Measurements from ENCODE around the gene MERTK.

DNA sequence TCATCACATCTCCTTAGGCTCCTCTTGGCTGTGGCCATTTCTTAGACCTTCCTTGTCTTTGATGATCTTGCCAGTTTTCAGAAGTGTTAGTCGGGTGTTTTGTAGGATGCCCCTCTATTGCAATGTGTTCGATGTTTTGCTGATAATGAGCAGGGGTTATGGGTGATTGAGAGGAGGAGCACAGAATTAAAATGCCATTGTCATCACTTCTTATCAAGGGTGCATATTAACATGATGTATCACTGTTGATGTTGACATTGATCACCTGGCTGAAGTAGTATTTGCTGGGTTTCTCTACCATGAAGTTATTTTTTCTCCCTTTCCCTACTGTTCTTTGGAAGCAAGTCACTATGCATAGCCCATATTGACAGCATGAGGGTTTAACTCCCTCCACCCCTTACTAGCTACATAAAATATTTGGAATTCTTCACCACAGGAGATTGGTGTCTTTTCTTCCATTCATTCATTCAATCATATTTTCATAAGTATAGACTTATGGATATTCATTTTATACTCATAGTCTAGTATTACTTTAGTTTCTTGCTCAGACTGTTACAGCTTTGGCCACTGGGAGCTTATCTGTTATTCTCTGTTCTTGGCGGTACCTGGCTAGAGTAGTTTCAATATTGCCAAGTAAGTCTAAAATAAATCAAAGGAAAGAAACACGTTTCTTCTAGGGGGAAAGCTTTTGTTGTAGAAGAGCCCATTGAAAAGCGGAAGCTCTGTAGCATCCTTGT is 102.2 kb downstream of the MERTK start:
- TF ChIP-seq, protein P1, sequence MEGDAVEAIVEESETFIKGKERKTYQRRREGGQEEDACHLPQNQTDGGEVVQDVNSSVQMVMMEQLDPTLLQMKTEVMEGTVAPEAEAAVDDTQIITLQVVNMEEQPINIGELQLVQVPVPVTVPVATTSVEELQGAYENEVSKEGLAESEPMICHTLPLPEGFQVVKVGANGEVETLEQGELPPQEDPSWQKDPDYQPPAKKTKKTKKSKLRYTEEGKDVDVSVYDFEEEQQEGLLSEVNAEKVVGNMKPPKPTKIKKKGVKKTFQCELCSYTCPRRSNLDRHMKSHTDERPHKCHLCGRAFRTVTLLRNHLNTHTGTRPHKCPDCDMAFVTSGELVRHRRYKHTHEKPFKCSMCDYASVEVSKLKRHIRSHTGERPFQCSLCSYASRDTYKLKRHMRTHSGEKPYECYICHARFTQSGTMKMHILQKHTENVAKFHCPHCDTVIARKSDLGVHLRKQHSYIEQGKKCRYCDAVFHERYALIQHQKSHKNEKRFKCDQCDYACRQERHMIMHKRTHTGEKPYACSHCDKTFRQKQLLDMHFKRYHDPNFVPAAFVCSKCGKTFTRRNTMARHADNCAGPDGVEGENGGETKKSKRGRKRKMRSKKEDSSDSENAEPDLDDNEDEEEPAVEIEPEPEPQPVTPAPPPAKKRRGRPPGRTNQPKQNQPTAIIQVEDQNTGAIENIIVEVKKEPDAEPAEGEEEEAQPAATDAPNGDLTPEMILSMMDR (conservative IDR thresholded peaks at IDR 0.05; ENCODE audit: low read length) = no peak
- no peak for TF ChIP-seq EZH2phosphoT487 (IDR thresholded peaks at IDR 0.05; ENCODE audit: borderline replicate concordance)

All from Loucy (cell line).